Fibroblast of lung (primary cell): Measurements from ENCODE around the gene NAA25. TPM values are rescaled to one million over a fixed set of nuclear protein-coding genes. Genes with fewer than 3 reads are reported as not detected.

Experiments used
- DNase-seq, 2 donors: peaks; one replicate each; pipeline versions ENCODE4 v3.0.0 to v3.0.0-alpha.2; 2010; ENCODE audit warnings: low read depth in 2 of 2
- H2AFZ ChIP-seq: 2 replicates; pipeline ENCODE4 v1.5.1; 2012; ENCODE audit warnings: low read length, control low read depth, inconsistent platforms
- H3K27ac ChIP-seq: 2 replicates; pipeline ENCODE4 v1.5.1; 2011; ENCODE audit warnings: low read length, control low read depth; ENCODE audit not compliant: insufficient read depth
- H3K27me3 ChIP-seq: 2 replicates; pipeline ENCODE4 v1.5.1; 2011; ENCODE audit warnings: mild to moderate bottlenecking, low read length; ENCODE audit not compliant: control insufficient read depth, insufficient read depth
- H3K36me3 ChIP-seq: 2 replicates; pipeline ENCODE4 v1.5.1; 2011; ENCODE audit warnings: low read length; ENCODE audit not compliant: control insufficient read depth, insufficient read depth
- H3K4me1 ChIP-seq: 2 replicates; pipeline ENCODE4 v1.5.1; 2011; ENCODE audit warnings: low read length; ENCODE audit not compliant: control insufficient read depth, insufficient read depth; ENCODE audit errors: extremely low read depth
- H3K4me2 ChIP-seq: 2 replicates; pipeline ENCODE4 v1.5.1; 2011; ENCODE audit warnings: low read length, control low read depth; ENCODE audit not compliant: insufficient read depth; ENCODE audit errors: extremely low read depth
- H3K4me3 ChIP-seq, 4 experiments: fragments of 200-600 bp in 1 of 4; sonication (generic) in 1 of 4; replicated peaks in 1 of 4; 2 replicates each; pipeline ENCODE4 v1.5.1; 2011 to 2016; ENCODE audit warnings: low read length in 4 of 4, low read depth in 3 of 4, mild to moderate bottlenecking in 3 of 4, control low read depth in 2 of 4, inconsistent platforms in 1 of 4, mixed read lengths in 1 of 4; ENCODE audit not compliant: insufficient read depth in 1 of 4; ENCODE audit errors: control extremely low read depth in 1 of 4
- H3K79me2 ChIP-seq: 2 replicates; pipeline ENCODE4 v1.5.1; 2012; ENCODE audit warnings: mild to moderate bottlenecking, low read length, inconsistent platforms; ENCODE audit not compliant: control insufficient read depth, insufficient read depth
- H3K9ac ChIP-seq: 2 replicates; pipeline ENCODE4 v1.5.1; 2011; ENCODE audit warnings: mild to moderate bottlenecking, low read length, control low read depth; ENCODE audit not compliant: insufficient read depth
- H3K9me3 ChIP-seq: 2 replicates; pipeline ENCODE4 v1.5.1; 2012; ENCODE audit warnings: low read depth, low read length; ENCODE audit not compliant: control insufficient read depth, insufficient read depth
- H4K20me1 ChIP-seq: 2 replicates; pipeline ENCODE4 v1.5.1; 2011; ENCODE audit warnings: low read length; ENCODE audit not compliant: control insufficient read depth, insufficient read depth; ENCODE audit errors: extremely low read depth
- CTCF ChIP-seq, 2 donors: IDR thresholded peaks in 1 of 2; conservative IDR thresholded peaks in 1 of 2; 1 replicate in 1 of 2; 2 replicates in 1 of 2; pipeline ENCODE4 v1.5.1; 2011 to 2012; ENCODE audit warnings: low read length in 2 of 2, control low read depth in 1 of 2, inconsistent platforms in 1 of 2, low read depth in 1 of 2, mild to moderate bottlenecking in 1 of 2
- EZH2 ChIP-seq: IDR thresholded peaks from 2 replicates; pipeline ENCODE4 v1.5.1; 2012; ENCODE audit warnings: low read length, control low read depth, mild to moderate bottlenecking; ENCODE audit errors: missing control alignments
- polyA plus RNA-seq, 2 donors: library from polyadenylated mRNA; depleted of rRNA in 1 of 2; stranded (reverse) in 1 of 2; unstranded in 1 of 2; fragments of >200 nt; gene quantifications; 2 replicates each; pipeline ENCODE4 v1.2.1, GENCODE V29; 2011 to 2012; ENCODE audit warnings: missing spikeins in 1 of 2
- total RNA-seq: library from RNA; depleted of rRNA; stranded (reverse); fragments of >200 nt; gene quantifications from 2 replicates; pipeline ENCODE4 v1.2.1, GENCODE V29; 2014

The NAA25 gene
- total and polyA plus RNA-seq, 2 donors (not counting 1 experiment from before 2014, with no cell fraction given): 18.8 to 19.4 TPM

DNA sequence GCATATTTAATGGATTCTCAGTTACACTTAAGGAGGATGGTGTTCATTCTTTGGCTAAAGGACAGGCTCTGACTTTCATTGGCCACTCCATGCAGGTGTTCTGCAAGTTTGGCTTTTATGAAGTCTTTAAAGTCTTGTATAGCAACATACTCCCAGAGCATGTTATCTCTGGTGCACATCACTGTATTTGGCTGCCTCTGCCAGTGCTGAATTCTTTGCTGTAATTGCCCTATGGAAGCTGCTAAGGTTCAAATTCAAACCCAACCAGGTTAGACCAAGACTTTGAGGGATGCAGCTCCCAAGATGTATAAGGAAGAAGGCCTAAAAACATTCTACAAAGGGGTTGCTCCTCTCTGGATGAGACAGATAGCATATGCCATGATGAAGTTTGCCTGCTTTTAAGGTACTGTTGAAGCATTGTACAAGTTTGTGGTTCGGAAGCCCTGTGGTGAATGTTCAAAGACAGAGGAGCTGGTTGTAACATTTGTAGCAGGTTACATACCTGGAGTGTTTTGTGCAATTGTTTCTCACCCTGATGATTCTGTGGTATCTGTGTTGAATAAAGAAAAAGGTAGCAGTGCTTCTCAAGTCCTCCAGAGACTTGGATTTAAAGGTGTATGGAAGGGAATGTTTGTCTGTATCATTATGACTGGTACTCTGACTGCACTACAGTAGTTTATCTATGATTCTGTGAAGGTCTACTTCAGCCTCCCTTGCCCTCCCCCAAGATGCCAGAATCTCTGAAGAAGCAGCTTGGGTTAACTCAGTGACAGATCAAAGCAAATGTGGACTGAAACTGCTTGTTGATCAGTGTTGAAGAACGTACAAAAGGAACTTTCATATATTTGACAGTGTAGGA is 115.1 kb downstream of the NAA25 start:
- DNase-seq: no peak
- Histone ChIP-seq H3K4me1 (no peaks in the 10 kb centered on the region), H3K4me3 (no peak overlapping the region), H3K4me2 (no peak overlapping the region), H4K20me1 (no peaks in the 10 kb centered on the region), H3K79me2 (no peaks in the 10 kb centered on the region), H3K9ac (no peak overlapping the region), H2AFZ (no peak overlapping the region), H3K27ac (no peak overlapping the region), H3K9me3 (no peaks in the 10 kb centered on the region), H3K36me3 (no peaks in the 10 kb centered on the region), H3K27me3 (no peaks in the 10 kb centered on the region)
- TF ChIP-seq CTCF (conservative IDR thresholded peaks at IDR 0.05 in 1 of 2, IDR thresholded peaks at IDR 0.05 in 1 of 2; ENCODE audit: low read depth in 1 of 2, low read length in 2 of 2) (no peak), EZH2 (no peak)

DNA sequence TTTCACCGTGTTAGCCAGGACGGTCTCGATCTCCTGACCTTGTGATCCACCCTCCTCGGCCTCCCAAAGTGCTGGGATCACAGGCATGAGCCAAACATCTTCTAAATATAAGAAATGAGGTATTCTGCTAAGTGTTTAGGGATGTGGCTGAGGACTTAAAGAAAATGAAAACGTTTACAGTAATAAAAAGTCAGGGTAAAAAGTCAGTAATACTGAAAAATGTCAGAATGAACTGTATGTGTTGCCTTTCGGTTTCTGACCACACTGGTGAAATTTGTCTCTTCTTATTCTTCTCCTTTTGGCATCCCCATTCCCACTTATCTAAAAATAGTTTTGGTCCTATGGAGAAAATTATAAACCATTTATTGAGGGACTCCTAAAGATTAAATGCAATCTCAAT is 116.1 kb downstream of the NAA25 start:
- Histone ChIP-seq H3K4me2 (no peak overlapping the region), H3K4me1 (no peaks in the 10 kb centered on the region), H3K9ac (no peak overlapping the region), H3K27me3 (no peaks in the 10 kb centered on the region), H3K36me3 (no peaks in the 10 kb centered on the region), H3K79me2 (no peaks in the 10 kb centered on the region), H3K9me3 (no peaks in the 10 kb centered on the region), H3K27ac (no peak overlapping the region), H3K4me3 (no peak overlapping the region), H4K20me1 (no peaks in the 10 kb centered on the region), H2AFZ (no peak overlapping the region)
- no peak for TF ChIP-seq CTCF (conservative IDR thresholded peaks at IDR 0.05 in 1 of 2, IDR thresholded peaks at IDR 0.05 in 1 of 2; ENCODE audit: low read depth in 1 of 2, low read length in 2 of 2)
- DNase-seq: no peak

GRCh38 chr12:111991946-111992345 is 116.6 kb downstream of the NAA25 start:
- no peak overlapping the region for H3K27ac ChIP-seq
- no peak overlapping the region for H2AFZ ChIP-seq
- TF ChIP-seq CTCF (conservative IDR thresholded peaks at IDR 0.05 in 1 of 2, IDR thresholded peaks at IDR 0.05 in 1 of 2; ENCODE audit: low read depth in 1 of 2, low read length in 2 of 2): no peak
- TF ChIP-seq EZH2: no peak
- no peak overlapping the region for H3K4me3 ChIP-seq
- no peak overlapping the region for H3K4me2 ChIP-seq
- DNase-seq: peak in 1 of 2 donors; percentile 75
- H3K4me1 ChIP-seq: no peaks in the 10 kb centered on the region
- no peaks in the 10 kb centered on the region for H3K36me3 ChIP-seq
- H4K20me1 ChIP-seq: no peaks in the 10 kb centered on the region
- no peaks in the 10 kb centered on the region for H3K9me3 ChIP-seq
- H3K27me3 ChIP-seq: no peaks in the 10 kb centered on the region
- no peaks in the 10 kb centered on the region for H3K79me2 ChIP-seq
- no peak overlapping the region for H3K9ac ChIP-seq
